ENCODE results near the gene MX1.
"Not testable (repeated sequence)": the region's sequence is repeated elsewhere in the genome, so short reads cannot be mapped to it uniquely, and the experiment has no call there.

MX1 gene

GRCh38 chr21:41407541-41408460 lies 18.2 kb upstream of the MX1 start:
- no peak for DNase-seq

GRCh38 chr21:41410361-41410760 lies 15.7 kb upstream of the MX1 start:
- no peak for DNase-seq

DNA sequence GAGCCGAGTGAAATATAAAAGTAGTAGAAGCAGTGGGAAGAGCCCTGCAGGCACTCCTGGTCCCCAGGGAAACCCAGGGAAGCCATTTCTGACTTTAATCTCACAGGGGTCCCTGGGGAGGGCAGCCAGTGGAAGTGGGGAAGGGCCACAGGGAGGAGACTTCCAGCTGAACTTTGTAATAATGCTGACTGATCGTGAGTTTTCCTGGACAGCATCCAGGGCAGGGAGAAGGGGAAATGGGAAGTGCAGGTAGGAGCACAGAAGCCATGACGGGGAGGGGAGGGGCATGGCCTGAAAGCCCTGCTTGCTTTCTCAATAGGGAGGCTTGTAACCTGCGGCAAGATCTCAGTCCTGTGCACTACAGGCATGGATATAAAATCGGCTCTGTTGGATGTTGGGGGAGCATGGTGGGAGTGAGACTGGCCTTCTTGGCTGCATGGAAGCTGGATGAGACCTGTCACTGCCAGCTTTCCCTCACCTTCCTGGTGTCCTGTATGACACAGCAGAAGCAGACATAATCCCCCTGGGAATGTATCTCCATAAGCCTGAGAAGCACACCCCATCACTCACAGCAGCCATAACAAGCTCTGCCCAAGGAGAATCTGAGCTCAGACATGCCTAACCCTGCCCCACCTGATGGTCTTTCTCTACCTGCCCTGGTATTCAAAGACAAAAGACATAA lies 15.1 kb upstream of the MX1 start:
- no peak for DNase-seq

GRCh38 chr21:41411449-41412089 lies 14.5 kb upstream of the MX1 start:
- no peak for DNase-seq

GRCh38 chr21:41417505-41417904 lies 8.5 kb upstream of the MX1 start:
- not testable (repeated sequence) for DNase-seq

DNA sequence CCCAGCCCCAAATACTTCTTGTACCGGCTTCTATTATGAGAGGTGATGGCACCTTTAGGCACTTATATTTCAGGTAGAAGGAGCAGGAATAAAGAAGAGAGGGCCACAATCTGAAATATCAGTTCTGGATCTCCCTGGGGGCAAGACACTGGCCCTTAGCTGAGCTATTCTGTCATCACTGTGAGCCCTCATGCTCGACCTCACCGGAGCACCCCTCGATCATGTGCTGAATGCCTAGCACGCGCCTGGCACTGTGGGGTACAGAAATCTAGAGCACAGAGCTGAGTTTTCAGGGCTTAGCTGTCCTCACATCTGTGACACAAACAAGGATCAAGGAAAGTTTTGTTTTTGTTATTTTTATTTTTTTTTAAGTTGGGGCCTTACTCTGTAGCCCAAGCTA lies 7.6 kb upstream of the MX1 start:
- no peak for DNase-seq

DNA sequence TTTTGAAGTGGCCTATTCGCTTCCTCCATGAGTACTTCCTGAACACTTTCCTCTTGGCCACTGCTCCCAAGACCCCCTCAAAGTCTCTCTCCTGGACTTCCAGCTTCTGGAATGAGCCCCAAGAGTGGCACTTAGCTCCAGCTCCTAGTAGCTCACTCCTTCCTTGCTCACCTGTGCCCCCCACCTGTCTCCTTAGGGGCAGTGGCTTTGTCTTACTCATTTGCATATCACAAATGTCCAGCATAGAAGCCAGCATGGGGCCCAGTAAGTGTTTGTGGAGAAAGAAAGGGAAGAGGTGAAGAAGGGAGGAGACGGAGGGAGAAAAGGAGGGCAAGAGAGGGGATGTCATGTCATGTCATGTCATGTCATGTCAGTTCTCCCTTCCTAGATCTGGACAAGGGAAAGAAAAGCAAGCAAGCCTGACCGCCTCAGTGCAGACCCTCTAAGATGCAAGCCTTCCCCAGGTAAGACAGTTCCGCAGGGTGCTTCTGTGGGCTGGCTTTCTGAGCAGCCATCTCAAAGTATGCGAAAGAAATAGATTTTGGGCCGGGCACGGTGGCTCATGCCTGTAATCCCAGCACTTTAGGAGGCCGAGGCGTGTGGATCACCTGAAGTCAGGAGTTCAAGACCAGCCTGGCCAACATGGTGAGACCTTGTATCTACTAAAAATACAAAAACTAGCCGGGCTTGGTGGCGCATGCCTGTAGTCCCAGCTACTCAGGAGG lies 6.9 kb upstream of the MX1 start:
- DNase-seq: no peak

GRCh38 chr21:41419921-41420862 lies 5.8 kb upstream of the MX1 start:
- peak; percentile 94 for DNase-seq

DNA sequence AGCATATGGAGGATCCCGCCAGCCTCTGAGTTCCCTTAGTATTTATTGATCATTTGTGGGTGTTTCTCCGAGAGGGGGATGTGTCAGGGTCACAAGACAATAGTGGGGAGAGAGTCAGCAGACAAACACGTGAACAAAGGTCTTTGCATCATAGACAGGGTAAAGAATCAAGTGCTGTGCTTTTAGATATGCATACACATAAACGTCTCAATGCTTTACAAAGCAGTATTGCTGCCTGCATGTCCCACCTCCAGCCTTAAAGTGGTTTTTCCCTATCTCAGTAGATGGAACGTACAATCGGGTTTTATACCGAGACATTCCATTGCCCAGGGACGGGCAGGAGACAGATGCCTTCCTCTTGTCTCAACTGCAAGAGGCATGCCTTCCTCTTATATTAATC lies 5.0 kb upstream of the MX1 start:
- DNase-seq: not testable (repeated sequence)

GRCh38 chr21:41422546-41423304 lies 3.3 kb upstream of the MX1 start:
- no peak for DNase-seq

DNA sequence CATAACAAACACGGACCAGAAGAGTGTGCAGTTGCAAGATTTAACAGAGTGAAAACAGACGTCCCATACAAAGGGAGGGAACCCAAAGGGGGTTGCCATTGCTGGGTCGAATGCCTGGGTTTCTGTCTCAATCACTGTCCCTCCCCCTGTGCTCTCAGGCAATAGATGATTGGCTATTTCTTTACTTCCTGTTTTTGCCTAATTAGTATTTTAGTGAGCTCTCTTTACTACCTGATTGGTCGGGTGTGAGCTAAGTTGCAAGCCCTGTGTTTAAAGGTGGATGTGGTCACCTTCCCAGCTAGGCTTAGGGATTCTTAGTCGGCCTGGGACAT lies 2.8 kb upstream of the MX1 start:
- not testable (repeated sequence) for DNase-seq

DNA sequence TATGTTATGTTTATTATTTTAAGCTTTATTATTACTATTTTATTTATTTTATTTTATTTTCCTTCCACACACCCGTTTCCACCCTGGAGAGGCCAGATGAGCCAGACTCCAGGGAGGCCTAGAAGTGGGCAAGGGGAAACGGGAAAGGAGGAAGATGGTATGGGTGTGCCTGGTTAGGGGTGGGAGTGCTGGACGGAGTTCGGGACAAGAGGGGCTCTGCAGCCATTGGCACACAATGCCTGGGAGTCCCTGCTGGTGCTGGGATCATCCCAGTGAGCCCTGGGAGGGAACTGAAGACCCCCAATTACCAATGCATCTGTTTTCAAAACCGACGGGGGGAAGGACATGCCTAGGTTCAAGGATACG lies 468 bp upstream of the MX1 start:
- DNase-seq: no peak

GRCh38 chr21:41426676-41427404 lies 801 bp downstream of the MX1 start:
- DNase-seq: no peak

DNA sequence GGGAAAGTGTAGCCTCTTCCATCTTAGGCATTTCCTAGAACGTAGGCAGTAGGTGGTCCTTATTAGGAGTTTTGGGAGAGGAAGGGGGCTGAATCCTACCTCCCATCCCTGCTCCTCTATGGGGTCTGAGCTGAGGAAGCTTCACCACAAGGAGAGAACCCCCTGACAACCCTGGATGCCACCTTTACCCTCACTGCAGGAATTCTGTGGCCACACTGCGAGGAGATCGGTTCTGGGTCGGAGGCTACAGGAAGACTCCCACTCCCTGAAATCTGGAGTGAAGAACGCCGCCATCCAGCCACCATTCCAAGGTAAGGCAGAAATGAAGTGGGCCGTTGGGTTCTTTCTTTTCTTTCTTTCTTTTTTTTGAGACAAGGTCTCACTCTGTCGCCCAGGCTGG lies 1.5 kb downstream of the MX1 start:
- no peak for DNase-seq

DNA sequence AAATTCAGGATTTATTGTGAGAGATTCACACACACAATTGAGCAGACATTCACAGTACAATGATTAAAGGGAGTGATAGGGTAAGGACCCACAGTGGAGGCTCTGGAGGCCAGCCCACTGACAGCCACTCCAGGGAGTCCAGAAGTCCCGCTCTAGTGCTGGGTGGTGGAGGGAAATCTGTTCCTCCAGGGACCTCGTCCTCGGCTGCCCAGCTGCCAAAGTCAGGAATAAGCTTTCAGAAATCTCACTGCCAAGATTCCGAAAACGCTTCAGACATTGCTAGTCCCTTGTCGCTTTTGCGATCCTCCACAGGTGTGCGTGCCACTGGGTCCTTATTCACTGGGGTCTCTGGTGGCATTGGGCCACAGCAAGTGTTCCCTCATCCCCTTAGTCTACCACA lies 2.3 kb downstream of the MX1 start:
- no peak for DNase-seq

GRCh38 chr21:41428847-41429246 lies 2.8 kb downstream of the MX1 start:
- DNase-seq: no peak

GRCh38 chr21:41429305-41429704 lies 3.3 kb downstream of the MX1 start:
- no peak for DNase-seq

GRCh38 chr21:41429925-41430491 lies 4.0 kb downstream of the MX1 start:
- DNase-seq: no peak

- no peak for DNase-seq
These were observed 5.9 kb downstream of the MX1 start for GRCh38 chr21:41431788-41432548.

Data from femur (tissue), 1 donor.